Measurements from ENCODE around the gene DNAH14. TPM values are rescaled to one million over a fixed set of nuclear protein-coding genes. Genes with fewer than 3 reads are reported as not detected.

The DNAH14 gene
- total and polyA plus RNA-seq, 10 of the 15 experiments (the other 5 are each of a cell fraction or from before 2014, with no cell fraction given) = 2.0 to 7.9 (median 4.8) TPM

GRCh38 chr1:225435076-225435475 lies 505.6 kb downstream of the DNAH14 start (continued):
- TF ChIP-seq SKIL (IDR thresholded peaks at IDR 0.05; ENCODE audit: low read depth, poor library complexity, severe bottlenecking) (no peak), SREBF2 (IDR thresholded peaks at IDR 0.05; ENCODE audit: low read length) (no peak), PKNOX1 (IDR thresholded peaks at IDR 0.05) (no peak), FOS (IDR thresholded peaks at IDR 0.05; ENCODE audit: borderline replicate concordance, extremely low read depth, insufficient read length) (no peak)

DNA sequence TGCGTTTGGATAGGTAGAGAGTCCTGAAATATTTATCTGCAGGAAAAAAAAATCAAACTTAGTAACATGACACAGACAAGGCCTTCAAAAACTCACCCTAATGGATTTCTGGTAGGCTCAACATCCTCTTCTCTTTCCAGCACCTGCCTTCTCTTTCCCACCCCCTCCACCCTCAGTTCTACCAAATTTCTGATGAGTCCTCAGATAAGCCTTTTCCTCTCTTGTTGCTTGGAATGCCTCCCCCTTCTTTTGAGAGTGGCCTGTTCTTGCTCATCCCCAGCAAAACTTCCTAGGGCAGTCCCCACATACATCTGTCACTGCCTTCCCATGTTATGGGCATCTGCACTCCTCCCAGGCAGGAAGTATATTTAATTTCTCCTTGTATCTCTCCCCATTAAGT lies 506.0 kb downstream of the DNAH14 start:
- FAIRE-seq (no peak), DNase-seq (ENCODE audit: low read depth, low spot score) (no peak), ATAC-seq (no peak)
- ChIA-PET POLR2A (no interaction called here), CTCF (no interaction called here), SMC1A (ENCODE audit: uncharacterized antibody, unreplicated experiment) (no interaction called here), RAD21 (ENCODE audit: unreplicated experiment) (no interaction called here)
- intact Hi-C loops (cut with micrococcal nuclease; ENCODE audit: unreplicated experiment) (no loop called here), in situ Hi-C loops (cut with MboI) (no loop called here)
- Histone ChIP-seq H3K36me3 (ENCODE audit: control insufficient read depth in 2 of 2, insufficient read depth in 2 of 2, low read length in 1 of 2) (no peaks in the 10 kb centered on the region), H4K20me1 (ENCODE audit: control insufficient read depth, insufficient read depth) (no peaks in the 10 kb centered on the region), H3K79me2 (ENCODE audit: control insufficient read depth, insufficient read depth, low read length) (no peaks in the 10 kb centered on the region), H3K4me2 (ENCODE audit: control insufficient read depth, insufficient read depth) (peak overlapping the region; percentile 66), H3K9ac (ENCODE audit: control insufficient read depth, insufficient read depth, low read length) (no peak overlapping the region), H2AFZ (ENCODE audit: control insufficient read depth, low read depth, low read length) (peak overlapping the region; percentile 25), H3K27me3 (replicated peaks in 1 of 2; ENCODE audit: control insufficient read depth in 2 of 2, insufficient read depth in 2 of 2, low read length in 1 of 2) (no peaks in the 10 kb centered on the region), H3K4me3 (no peak overlapping the region), H3K27ac (ENCODE audit: control insufficient read depth, insufficient read depth) (no peak overlapping the region), H3K4me1 (ENCODE audit: control insufficient read depth, insufficient read depth, low read length) (peaks cover 10% of the 10 kb centered on the region), H3K9me3 (replicated peaks; ENCODE audit: control insufficient read depth, insufficient read depth, low read length) (no peaks in the 10 kb centered on the region; the same call in 2 of the 3 replicates)
- no TSS peak for BruUV-seq (replicated peaks)
- 88% methylated on average over 1 of the region's 1 CpG for WGBS (ENCODE audit: insufficient coverage, insufficient replicate concordance, low lambda C conversion rate, missing lambda C conversion rate)
- TF ChIP-seq NFYB (IDR thresholded peaks at IDR 0.05; ENCODE audit: insufficient read depth, low read depth, low read length) = no peak
- no peak for TF ChIP-seq NFYA (IDR thresholded peaks at IDR 0.05; ENCODE audit: borderline replicate concordance, low read depth, low read length)
- no peak for TF ChIP-seq SKIL (IDR thresholded peaks at IDR 0.05; ENCODE audit: low read depth, poor library complexity, severe bottlenecking)
- no peak for TF ChIP-seq NRF1 (conservative IDR thresholded peaks at IDR 0.05; ENCODE audit: low read depth, low read length)
- TF ChIP-seq ZBTB40 (IDR thresholded peaks at IDR 0.05; ENCODE audit: borderline replicate concordance) = no peak

Measured in GM12878 (cell line).